ENCODE results near the gene ZNF423. TPM values are rescaled to one million over a fixed set of nuclear protein-coding genes. Genes with fewer than 3 reads are reported as not detected.

ZNF423 gene
- total RNA-seq, 3 donors from 2014 or later (not counting 1 experiment from before 2014, with no cell fraction given) = not detected

- H3K9me3 Mint-ChIP-seq = no peaks in the 10 kb centered on the region
- intact Hi-C loops (cut with micrococcal nuclease) = no loop called here
- H3K27ac ChIP-seq (ENCODE audit: low read length) = no peak overlapping the region
- H3K4me3 Mint-ChIP-seq = no peak overlapping the region
- H3K4me1 Mint-ChIP-seq = no peaks in the 10 kb centered on the region
- H3K9me3 ChIP-seq (ENCODE audit: control insufficient read depth, insufficient read depth, low read length) = no peaks in the 10 kb centered on the region
- no peak overlapping the region for H3K27ac Mint-ChIP-seq
- no peaks in the 10 kb centered on the region for H3K27me3 ChIP-seq (ENCODE audit: control insufficient read depth, insufficient read depth, low read length)
- 89% methylated on average over 7 of the region's 7 CpGs for WGBS (ENCODE audit: insufficient coverage)
- ATAC-seq (no peak), DNase-seq (no peak)
- TF ChIP-seq CTCF (IDR thresholded peaks at IDR 0.05) = no peak
- no peak overlapping the region for H3K4me3 ChIP-seq (ENCODE audit: low read length)
- H3K4me1 ChIP-seq (ENCODE audit: control insufficient read depth, insufficient read depth, low read length) = no peaks in the 10 kb centered on the region
- no peaks in the 10 kb centered on the region for H3K36me3 ChIP-seq (ENCODE audit: control insufficient read depth, insufficient read depth, low read length)
- no peaks in the 10 kb centered on the region for H3K36me3 Mint-ChIP-seq
- peaks cover 0 to 8% of the 10 kb centered on the region in 2 donors for H3K27me3 Mint-ChIP-seq (ENCODE audit: low read depth in 2 of 2)
These were observed 317.9 kb downstream of the ZNF423 start for GRCh38 chr16:49537924-49538459.

- H3K27me3 ChIP-seq (ENCODE audit: control insufficient read depth, insufficient read depth, low read length) = no peaks in the 10 kb centered on the region
- H3K4me1 ChIP-seq (ENCODE audit: control insufficient read depth, insufficient read depth, low read length) = no peaks in the 10 kb centered on the region
- no peak overlapping the region for H3K27ac ChIP-seq (ENCODE audit: low read length)
- WGBS (ENCODE audit: insufficient coverage) = 80% methylated on average over 13 of the region's 13 CpGs
- H3K27me3 Mint-ChIP-seq (ENCODE audit: low read depth in 2 of 2) = peaks cover 0 to 14% of the 10 kb centered on the region in 2 donors
- no peak for ATAC-seq
- no peak overlapping the region for H3K4me3 Mint-ChIP-seq
- no peaks in the 10 kb centered on the region for H3K36me3 Mint-ChIP-seq
- no peak for TF ChIP-seq CTCF (IDR thresholded peaks at IDR 0.05)
- DNase-seq = no peak
- H3K36me3 ChIP-seq (ENCODE audit: control insufficient read depth, insufficient read depth, low read length) = no peaks in the 10 kb centered on the region
- H3K9me3 ChIP-seq (ENCODE audit: control insufficient read depth, insufficient read depth, low read length) = no peaks in the 10 kb centered on the region
- H3K4me3 ChIP-seq (ENCODE audit: low read length) = no peak overlapping the region
- H3K4me1 Mint-ChIP-seq = no peaks in the 10 kb centered on the region
- H3K27ac Mint-ChIP-seq = no peak overlapping the region
- no peaks in the 10 kb centered on the region for H3K9me3 Mint-ChIP-seq
- intact Hi-C loops (cut with micrococcal nuclease) = no loop called here
These were observed 320.9 kb downstream of the ZNF423 start for GRCh38 chr16:49534901-49535610.

- DNase-seq = no peak
- H3K36me3 Mint-ChIP-seq = no peaks in the 10 kb centered on the region
- H3K4me1 ChIP-seq (ENCODE audit: control insufficient read depth, insufficient read depth, low read length) = no peaks in the 10 kb centered on the region
- H3K27ac ChIP-seq (ENCODE audit: low read length) = no peak overlapping the region
- H3K9me3 ChIP-seq (ENCODE audit: control insufficient read depth, insufficient read depth, low read length) = no peaks in the 10 kb centered on the region
- H3K27me3 ChIP-seq (ENCODE audit: control insufficient read depth, insufficient read depth, low read length) = no peaks in the 10 kb centered on the region
- no peaks in the 10 kb centered on the region for H3K36me3 ChIP-seq (ENCODE audit: control insufficient read depth, insufficient read depth, low read length)
- no peaks in the 10 kb centered on the region for H3K9me3 Mint-ChIP-seq
- no peak overlapping the region for H3K4me3 ChIP-seq (ENCODE audit: low read length)
- 97% methylated on average over 7 of the region's 7 CpGs for WGBS (ENCODE audit: insufficient coverage)
- peaks cover 4 to 5% of the 10 kb centered on the region in 2 donors for H3K4me1 Mint-ChIP-seq
- no peak for TF ChIP-seq CTCF (IDR thresholded peaks at IDR 0.05)
- no peak overlapping the region for H3K4me3 Mint-ChIP-seq
- H3K27me3 Mint-ChIP-seq (ENCODE audit: low read depth in 2 of 2) = peaks cover 0 to 14% of the 10 kb centered on the region in 2 donors
- intact Hi-C loops (cut with micrococcal nuclease) = no loop called here
- ATAC-seq = no peak
- no peak overlapping the region for H3K27ac Mint-ChIP-seq
These were observed 322.5 kb downstream of the ZNF423 start for GRCh38 chr16:49533422-49533821.
